HL-60 (cell line): Measurements from ENCODE around the gene SNX1.

Source experiments
- GABPA ChIP-seq: IDR thresholded peaks from 2 replicates; pipeline ENCODE4 v1.6.1; 2012; ENCODE audit warnings: low read depth
- POLR2AphosphoS5 ChIP-seq: IDR thresholded peaks from 2 replicates; pipeline ENCODE4 v1.6.1; 2012; ENCODE audit warnings: low read depth
- REST ChIP-seq: IDR thresholded peaks from 2 replicates; pipeline ENCODE4 v1.6.1; 2012; ENCODE audit warnings: low read depth; ENCODE audit not compliant: insufficient replicate concordance
- SPI1 ChIP-seq: IDR thresholded peaks from 2 replicates; pipeline ENCODE4 v1.6.1; 2012; ENCODE audit warnings: low read depth, mild to moderate bottlenecking, borderline replicate concordance
- TF ChIP-seq, protein P1 (sequence below): IDR thresholded peaks from one replicate; pipeline ENCODE4 v1.5.1; 2011; ENCODE audit warnings: low read length, control low read depth, inconsistent platforms; ENCODE audit not compliant: insufficient read depth

DNA sequence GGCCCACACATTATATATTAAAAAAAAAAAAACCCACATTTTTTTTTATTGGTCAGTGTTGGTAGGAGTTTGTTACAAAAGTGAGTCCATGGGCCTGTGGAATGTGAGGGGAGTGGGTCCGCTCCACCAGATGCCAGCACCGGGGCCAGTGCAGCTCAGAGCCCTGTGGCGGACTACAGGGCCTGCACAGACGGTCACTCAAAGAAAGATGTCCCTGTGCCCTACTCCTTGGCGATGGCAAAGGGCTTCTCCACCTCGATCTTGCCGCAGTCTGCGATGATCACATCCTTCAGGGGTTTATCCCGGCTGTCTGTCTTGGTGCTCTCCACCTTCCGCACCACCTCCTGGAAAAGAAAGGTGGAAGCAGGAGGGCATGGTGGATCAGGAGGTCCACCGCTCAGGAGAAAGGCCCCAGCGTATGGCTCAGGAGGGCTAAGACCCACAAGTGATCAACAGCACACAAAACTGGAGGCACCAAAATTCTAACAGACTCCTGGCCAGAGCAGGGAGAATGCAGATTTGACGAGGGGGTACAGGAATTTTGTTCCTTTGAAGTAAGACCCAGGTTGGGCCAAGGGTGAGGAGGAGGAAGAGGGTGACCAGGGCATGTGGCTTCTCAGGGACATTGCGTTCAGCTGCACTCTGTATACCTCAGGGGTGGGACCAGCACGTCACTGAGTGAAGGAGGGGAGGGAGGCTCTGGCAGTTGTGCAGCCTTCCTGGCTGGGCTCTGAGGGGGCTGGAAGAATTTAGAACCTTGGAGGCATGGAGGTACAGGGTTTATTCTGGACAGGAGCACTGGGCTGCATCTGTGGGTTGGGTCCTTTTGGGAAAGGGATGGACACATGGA, 60.2 kb downstream of the SNX1 start:
- TF ChIP-seq POLR2AphosphoS5 (no peak), REST (no peak), SPI1 (no peak), GABPA (no peak)
- TF ChIP-seq, protein P1, sequence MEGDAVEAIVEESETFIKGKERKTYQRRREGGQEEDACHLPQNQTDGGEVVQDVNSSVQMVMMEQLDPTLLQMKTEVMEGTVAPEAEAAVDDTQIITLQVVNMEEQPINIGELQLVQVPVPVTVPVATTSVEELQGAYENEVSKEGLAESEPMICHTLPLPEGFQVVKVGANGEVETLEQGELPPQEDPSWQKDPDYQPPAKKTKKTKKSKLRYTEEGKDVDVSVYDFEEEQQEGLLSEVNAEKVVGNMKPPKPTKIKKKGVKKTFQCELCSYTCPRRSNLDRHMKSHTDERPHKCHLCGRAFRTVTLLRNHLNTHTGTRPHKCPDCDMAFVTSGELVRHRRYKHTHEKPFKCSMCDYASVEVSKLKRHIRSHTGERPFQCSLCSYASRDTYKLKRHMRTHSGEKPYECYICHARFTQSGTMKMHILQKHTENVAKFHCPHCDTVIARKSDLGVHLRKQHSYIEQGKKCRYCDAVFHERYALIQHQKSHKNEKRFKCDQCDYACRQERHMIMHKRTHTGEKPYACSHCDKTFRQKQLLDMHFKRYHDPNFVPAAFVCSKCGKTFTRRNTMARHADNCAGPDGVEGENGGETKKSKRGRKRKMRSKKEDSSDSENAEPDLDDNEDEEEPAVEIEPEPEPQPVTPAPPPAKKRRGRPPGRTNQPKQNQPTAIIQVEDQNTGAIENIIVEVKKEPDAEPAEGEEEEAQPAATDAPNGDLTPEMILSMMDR, result no peak
